Ishikawa (cell line): ENCODE results near the gene FBXO4.

Experiments used
- CEBPB ChIP-seq: IDR thresholded peaks from 2 replicates; pipeline ENCODE4 v1.6.1; 2012
- CREB1 ChIP-seq: IDR thresholded peaks from 2 replicates; pipeline ENCODE4 v1.6.1; 2012; ENCODE audit warnings: low read depth
- EGR1 ChIP-seq: IDR thresholded peaks from 2 replicates; pipeline ENCODE4 v1.6.1; 2012
- EP300 ChIP-seq: IDR thresholded peaks from 2 replicates; pipeline ENCODE4 v1.6.1; 2012; ENCODE audit warnings: borderline replicate concordance
- FOXM1 ChIP-seq: IDR thresholded peaks from 2 replicates; pipeline ENCODE4 v1.6.1; 2012; ENCODE audit warnings: low read depth, borderline replicate concordance
- MAX ChIP-seq: IDR thresholded peaks from 2 replicates; pipeline ENCODE4 v1.6.1; 2012
- NFIC ChIP-seq: IDR thresholded peaks from 2 replicates; pipeline ENCODE4 v1.6.1; 2012
- RAD21 ChIP-seq: IDR thresholded peaks from 2 replicates; pipeline ENCODE4 v1.6.1; 2012; ENCODE audit warnings: low read depth
- REST ChIP-seq: IDR thresholded peaks from 2 replicates; pipeline ENCODE4 v1.6.1; 2012; ENCODE audit warnings: low read depth, mild to moderate bottlenecking
- TAF1 ChIP-seq: IDR thresholded peaks from 2 replicates; pipeline ENCODE4 v1.6.1; 2012; ENCODE audit warnings: low read depth, mild to moderate bottlenecking
- TCF12 ChIP-seq: IDR thresholded peaks from 2 replicates; pipeline ENCODE4 v1.6.1; 2012; ENCODE audit warnings: low read depth
- TEAD4 ChIP-seq: IDR thresholded peaks from 2 replicates; pipeline ENCODE4 v1.6.1; 2012
- USF1 ChIP-seq: IDR thresholded peaks from 2 replicates; pipeline ENCODE4 v1.6.1; 2012
- YY1 ChIP-seq: IDR thresholded peaks from 2 replicates; pipeline ENCODE4 v1.6.1; 2012; ENCODE audit warnings: low read depth
- ZBTB7A ChIP-seq: IDR thresholded peaks from 2 replicates; pipeline ENCODE4 v1.6.1; 2012; ENCODE audit warnings: low read depth

FBXO4 gene

GRCh38 chr5:41891066-41891707 is 33.9 kb upstream of the FBXO4 start:
- TF ChIP-seq CEBPB = no peak
- no peak for TF ChIP-seq ZBTB7A
- TF ChIP-seq TEAD4 = no peak
- TF ChIP-seq TAF1 = no peak
- TF ChIP-seq USF1 = no peak
- TF ChIP-seq YY1 = no peak
- no peak for TF ChIP-seq EGR1
- no peak for TF ChIP-seq RAD21
- TF ChIP-seq NFIC = no peak
- no peak for TF ChIP-seq EP300
- no peak for TF ChIP-seq CREB1
- TF ChIP-seq REST = no peak
- no peak for TF ChIP-seq TCF12
- no peak for TF ChIP-seq FOXM1
- TF ChIP-seq MAX = no peak

GRCh38 chr5:41892031-41892430 is 33.0 kb upstream of the FBXO4 start:
- TF ChIP-seq MAX (no peak), YY1 (no peak), EGR1 (no peak), TAF1 (no peak), TCF12 (no peak), TEAD4 (no peak), REST (no peak), NFIC (no peak), ZBTB7A (no peak), EP300 (no peak), CEBPB (no peak), USF1 (no peak), CREB1 (no peak), FOXM1 (no peak), RAD21 (no peak)

- TF ChIP-seq TEAD4 (no peak), CEBPB (no peak), EP300 (no peak), CREB1 (no peak), REST (no peak), MAX (no peak), TAF1 (no peak), YY1 (no peak), EGR1 (no peak), USF1 (no peak), TCF12 (no peak), NFIC (no peak), ZBTB7A (no peak), RAD21 (no peak), FOXM1 (no peak)
These were observed 31.8 kb upstream of the FBXO4 start for GRCh38 chr5:41893074-41893851.
